HL-60/S4 (cell line): ENCODE data around the gene TNS3.

Experiments
- in situ Hi-C: fragments of 300-500 bp; cut with MboI; formaldehyde crosslinking; loops from 2 replicates; pipeline ENCODE4 v1.14.3; 2022; ENCODE audit warnings: low sequenced_read_pairs

TNS3 gene

GRCh38 chr7:47273974-47274766 lies 307.7 kb downstream of the TNS3 start:
- in situ Hi-C loops, result loop anchor here (25.0 kb wide), 1 partner anchor 538 kb away; no protein-coding TSS in a partner anchor

- in situ Hi-C loops, result loop anchor here (25.0 kb wide), 1 partner anchor 539 kb away; no protein-coding TSS in a partner anchor
Observed at GRCh38 chr7:47273088-47273487, 308.8 kb downstream of the TNS3 start.

- in situ Hi-C loops, result loop anchor here (25.0 kb wide), 1 partner anchor 541 kb away; no protein-coding TSS in a partner anchor
Observed at GRCh38 chr7:47271749-47272148, 310.2 kb downstream of the TNS3 start.

- in situ Hi-C loops, result loop anchor here (25.0 kb wide), 1 partner anchor 543 kb away; no protein-coding TSS in a partner anchor
Observed at GRCh38 chr7:47268851-47269836, 312.8 kb downstream of the TNS3 start.

GRCh38 chr7:47267346-47267745 lies 314.6 kb downstream of the TNS3 start:
- in situ Hi-C loops, result loop anchor here (25.0 kb wide), 1 partner anchor 545 kb away; no protein-coding TSS in a partner anchor

GRCh38 chr7:47266799-47267198 lies 315.1 kb downstream of the TNS3 start:
- in situ Hi-C loops, result loop anchor here (25.0 kb wide), 1 partner anchor 546 kb away; no protein-coding TSS in a partner anchor

- in situ Hi-C loops, result loop anchor here (25.0 kb wide), 1 partner anchor 546 kb away; no protein-coding TSS in a partner anchor
Observed at GRCh38 chr7:47266131-47266706, 315.7 kb downstream of the TNS3 start.

- in situ Hi-C loops, result loop anchor here (25.0 kb wide), 1 partner anchor 547 kb away; no protein-coding TSS in a partner anchor
Observed at GRCh38 chr7:47265621-47266020, 316.3 kb downstream of the TNS3 start.

- in situ Hi-C loops, result loop anchor here (25.0 kb wide), 1 partner anchor 548 kb away; no protein-coding TSS in a partner anchor
Observed at GRCh38 chr7:47264021-47264651, 317.8 kb downstream of the TNS3 start.

GRCh38 chr7:47262881-47263280 lies 319.0 kb downstream of the TNS3 start:
- in situ Hi-C loops, result loop anchor here (25.0 kb wide), 1 partner anchor 549 kb away; no protein-coding TSS in a partner anchor

GRCh38 chr7:47262160-47262559 lies 319.8 kb downstream of the TNS3 start:
- in situ Hi-C loops, result loop anchor here (25.0 kb wide), 1 partner anchor 550 kb away; no protein-coding TSS in a partner anchor

- in situ Hi-C loops, result loop anchor here (25.0 kb wide), 1 partner anchor 552 kb away; no protein-coding TSS in a partner anchor
Observed at GRCh38 chr7:47260270-47260669, 321.6 kb downstream of the TNS3 start.

GRCh38 chr7:47259682-47260081 lies 322.2 kb downstream of the TNS3 start:
- in situ Hi-C loops, result loop anchor here (25.0 kb wide), 1 partner anchor 553 kb away; no protein-coding TSS in a partner anchor

GRCh38 chr7:47258798-47259197 lies 323.1 kb downstream of the TNS3 start:
- in situ Hi-C loops, result loop anchor here (25.0 kb wide), 1 partner anchor 554 kb away; no protein-coding TSS in a partner anchor

- in situ Hi-C loops, result loop anchor here (25.0 kb wide), 1 partner anchor 556 kb away; no protein-coding TSS in a partner anchor
Observed at GRCh38 chr7:47256016-47256415, 325.9 kb downstream of the TNS3 start.

- in situ Hi-C loops, result loop anchor here (25.0 kb wide), 1 partner anchor 557 kb away; no protein-coding TSS in a partner anchor
Observed at GRCh38 chr7:47255441-47255840, 326.5 kb downstream of the TNS3 start.

- in situ Hi-C loops, result loop anchor here (25.0 kb wide), 1 partner anchor 557 kb away; no protein-coding TSS in a partner anchor
Observed at GRCh38 chr7:47255007-47255406, 326.9 kb downstream of the TNS3 start.

- in situ Hi-C loops, result loop anchor here (25.0 kb wide), 1 partner anchor 558 kb away; no protein-coding TSS in a partner anchor
Observed at GRCh38 chr7:47254081-47254977, 327.6 kb downstream of the TNS3 start.
